HepG2 (cell line): Measurements from ENCODE around the gene NKX3-2. TPM values are rescaled to one million over a fixed set of nuclear protein-coding genes. Genes with fewer than 3 reads are reported as not detected.

Experiments
- ATAC-seq: fragments of 200-7000 bp; cut with Tn5 transposase; 3 replicates; pipeline ENCODE4 v1.9.1; 2020; ENCODE audit warnings: mild to moderate bottlenecking, moderate library complexity
- BruUV-seq: library from RNA; stranded (reverse); fragments of 400-500 nt; replicated peaks from 2 replicates; lab custom pipeline; 2021; lab: Mats Ljungman, UMichigan
- CTCF ChIA-PET: fragments of 300-600 bp; formaldehyde crosslinking; extraction: SDS; loops from one replicate; lab custom pipeline; 2021; ENCODE audit warnings: low total read pairs, inconsistent platforms, low intra/inter-chr PET ratio; lab: Yijun Ruan, JAX
- POLR2A ChIA-PET: fragments of 350-600 bp; sonication (Branson Sonifier 250); formaldehyde crosslinking; loops from one replicate; lab custom pipeline; 2020; ENCODE audit warnings: antibody characterized with exemption, inconsistent platforms; lab: Yijun Ruan, JAX
- DNase-seq: peaks from one replicate; pipeline ENCODE4 v3.0.0-alpha.2; 2015; ENCODE audit warnings: low spot score
- FAIRE-seq: peaks from 3 replicates; lab custom pipeline; 2011; peaks lifted over from hg19 to GRCh38; lab: Jason Lieb, UNC
- H2AFZ ChIP-seq: one replicate; pipeline ENCODE4 v1.6.1; 2011; ENCODE audit warnings: low read length, inconsistent platforms
- H3K27ac ChIP-seq: fragments of 300-600 bp; 3 replicates; pipeline ENCODE4 v1.8.0; 2011; ENCODE audit warnings: mixed run types, mild to moderate bottlenecking, mixed read lengths, low read length, inconsistent platforms; ENCODE audit not compliant: insufficient read depth; ENCODE audit errors: extremely low read length
- H3K27me3 ChIP-seq, 2 experiments: fragments of 200-600 bp in 1 of 2; 2 replicates in 1 of 2; 3 replicates in 1 of 2; pipeline versions ENCODE4 v1.6.0 to v1.8.0; 2011; ENCODE audit warnings: low read length in 2 of 2, mild to moderate bottlenecking in 2 of 2, moderate library complexity in 2 of 2, inconsistent platforms in 1 of 2; ENCODE audit not compliant: insufficient read depth in 2 of 2, control insufficient read depth in 1 of 2
- H3K36me3 ChIP-seq, 2 experiments: fragments of 200-600 bp in 1 of 2; replicated peaks in 1 of 2; 2 replicates in 1 of 2; 3 replicates in 1 of 2; pipeline versions ENCODE4 v1.5.1 to v1.8.0; 2011; ENCODE audit warnings: low read length in 2 of 2, inconsistent platforms in 1 of 2; ENCODE audit not compliant: insufficient read depth in 2 of 2, control insufficient read depth in 1 of 2
- H3K4me1 ChIP-seq: 2 replicates; pipeline ENCODE4 v1.5.1; 2012; ENCODE audit warnings: low read length, inconsistent platforms; ENCODE audit not compliant: insufficient read depth
- H3K4me2 ChIP-seq: 2 replicates; pipeline ENCODE4 v1.6.0; 2011; ENCODE audit warnings: low read depth, low read length, inconsistent platforms
- H3K4me3 ChIP-seq, 3 experiments: fragments of 200-600 bp in 1 of 3; sonication (generic), shearing (Covaris generic) in 1 of 3; replicated peaks in 1 of 3; 2 replicates each; pipeline ENCODE4 v1.5.1; 2011 to 2016; ENCODE audit warnings: low read length in 3 of 3, inconsistent platforms in 2 of 3, low read depth in 2 of 3, mild to moderate bottlenecking in 2 of 3, control low read depth in 1 of 3, mixed read lengths in 1 of 3; ENCODE audit not compliant: insufficient read depth in 1 of 3
- H3K79me2 ChIP-seq: one replicate; pipeline ENCODE4 v1.6.1; 2011; ENCODE audit warnings: low read length, inconsistent platforms; ENCODE audit not compliant: insufficient read depth
- H3K9ac ChIP-seq: 2 replicates; pipeline ENCODE4 v1.6.0; 2011; ENCODE audit warnings: mild to moderate bottlenecking, low read depth, low read length, inconsistent platforms; ENCODE audit not compliant: insufficient read depth
- H3K9me3 ChIP-seq: 2 replicates; pipeline ENCODE4 v1.5.1; 2012; ENCODE audit warnings: mild to moderate bottlenecking, low read length
- H4K20me1 ChIP-seq: 2 replicates; pipeline ENCODE4 v1.6.0; 2011; ENCODE audit warnings: inconsistent platforms, mild to moderate bottlenecking, low read length, moderate library complexity; ENCODE audit not compliant: insufficient read depth
- ATF1 ChIP-seq: IDR thresholded peaks from 2 replicates; pipeline ENCODE4 v1.6.1; 2016; ENCODE audit warnings: mild to moderate bottlenecking, control low read depth
- ATF7 ChIP-seq, 2 experiments: fragments of 450-650 bp in 1 of 2; sonication (generic) in 1 of 2; formaldehyde crosslinking in 1 of 2; IDR thresholded peaks; 2 replicates each; pipeline versions ENCODE4 v1.4.0 to v1.6.1; 2016 to 2020; ENCODE audit warnings: antibody characterized with exemption in 1 of 2, mild to moderate bottlenecking in 1 of 2, missing genetic modification reagents in 1 of 2
- HDAC1 ChIP-seq: sonication (generic); formaldehyde crosslinking; IDR thresholded peaks from 2 replicates; pipeline ENCODE4 v1.5.1; 2020; ENCODE audit warnings: mild to moderate bottlenecking, missing genetic modification reagents
- NBN ChIP-seq: fragments of 450-650 bp; conservative IDR thresholded peaks from 2 replicates; pipeline ENCODE4 v1.6.1; 2017
- POGZ ChIP-seq: sonication (generic); formaldehyde crosslinking; IDR thresholded peaks from 2 replicates; pipeline ENCODE4 v1.4.0; 2020; ENCODE audit warnings: mild to moderate bottlenecking, missing genetic modification reagents
- ZFP36L1 ChIP-seq: sonication (generic); formaldehyde crosslinking; IDR thresholded peaks from 2 replicates; pipeline ENCODE4 v1.8.0; 2022; ENCODE audit warnings: mild to moderate bottlenecking, missing genetic modification reagents, moderate library complexity
- ZNF20 ChIP-seq: sonication (generic); formaldehyde crosslinking; IDR thresholded peaks from 2 replicates; pipeline ENCODE4 v1.4.0; 2020; ENCODE audit warnings: mild to moderate bottlenecking, moderate library complexity, missing genetic modification reagents
- ZNF230 ChIP-seq: sonication (generic); formaldehyde crosslinking; IDR thresholded peaks from 2 replicates; pipeline ENCODE4 v1.4.0; 2020; ENCODE audit warnings: mild to moderate bottlenecking, missing genetic modification reagents
- ZNF44 ChIP-seq: sonication (generic); formaldehyde crosslinking; IDR thresholded peaks from 2 replicates; pipeline ENCODE4 v1.5.1; 2020; ENCODE audit warnings: mild to moderate bottlenecking, missing genetic modification reagents
- ZNF451 ChIP-seq: sonication (generic); formaldehyde crosslinking; IDR thresholded peaks from 2 replicates; pipeline ENCODE4 v1.5.0; 2020; ENCODE audit warnings: mild to moderate bottlenecking, missing genetic modification reagents
- WGBS: methylation state at CpG from one replicate; pipeline ENCODE4 v1.1.6; 2017; ENCODE audit warnings: low lambda C conversion rate; 5-methylcytosine and 5-hydroxymethylcytosine counted together
- in situ Hi-C: cut with HindIII; loops from 2 replicates; pipeline ENCODE4 v1.10.0; 2017; ENCODE audit warnings: low pct_unique_long_range_greater_than_20kb; ENCODE audit not compliant: extremely low pct_ligation_motif_present
- intact Hi-C: fragments of 100-400 bp; cut with micrococcal nuclease; formaldehyde crosslinking; loops from one replicate; pipeline ENCODE4 v1.10.0; 2022; ENCODE audit not compliant: unreplicated experiment
- polyA plus RNA-seq, 8 experiments: library from polyadenylated mRNA; depleted of rRNA in 3 of 8; stranded (reverse) in 7 of 8; unstranded in 1 of 8; fragments of >200 nt; fragmentation: Illumina TruSeq in 4 of 8; extraction: Trizol in 4 of 8; gene quantifications; 2 replicates each; pipeline versions ENCODE4 v1.2.1 to v1.2.3, GENCODE V29; 2011 to 2016; ENCODE audit warnings: low read depth in 4 of 8, missing spikeins in 1 of 8, mixed read lengths in 1 of 8; ENCODE audit not compliant: insufficient read depth in 1 of 8
- total RNA-seq, 5 experiments: library from RNA; depleted of rRNA; stranded (reverse); fragments of >200 nt; fragmentation: Illumina TruSeq; extraction: Trizol; gene quantifications; 2 replicates each; pipeline ENCODE4 v1.2.3, GENCODE V29; 2016; ENCODE audit warnings: low read depth in 1 of 5
- TF ChIP-seq, protein P1 (sequence below): sonication (generic); formaldehyde crosslinking; IDR thresholded peaks from 2 replicates; pipeline ENCODE4 v1.5.1; 2020; ENCODE audit warnings: missing genetic modification reagents, mild to moderate bottlenecking, borderline replicate concordance
- TF ChIP-seq, protein P2 (sequence below): IDR thresholded peaks from 2 replicates; pipeline ENCODE4 v1.6.1; 2016; ENCODE audit warnings: missing compliant biosample characterization, missing genetic modification reagents, borderline replicate concordance
- TF ChIP-seq, protein P3 (sequence below): IDR thresholded peaks from 2 replicates; pipeline ENCODE4 v1.6.1; 2016; ENCODE audit warnings: low read depth
- TF ChIP-seq, protein P4 (sequence below): sonication (generic); formaldehyde crosslinking; IDR thresholded peaks from 2 replicates; pipeline ENCODE4 v1.4.0; 2020; ENCODE audit warnings: missing genetic modification reagents
- TF ChIP-seq, protein P5 (sequence below): sonication (generic); formaldehyde crosslinking; IDR thresholded peaks from 2 replicates; pipeline ENCODE4 v1.8.0; 2023; ENCODE audit warnings: mild to moderate bottlenecking, missing genetic modification reagents

The NKX3-2 gene
- total and polyA plus RNA-seq, 2 of the 13 experiments (the other 11 are each of a cell fraction or from before 2014, with no cell fraction given), result 0.07 to 0.13 TPM

DNA sequence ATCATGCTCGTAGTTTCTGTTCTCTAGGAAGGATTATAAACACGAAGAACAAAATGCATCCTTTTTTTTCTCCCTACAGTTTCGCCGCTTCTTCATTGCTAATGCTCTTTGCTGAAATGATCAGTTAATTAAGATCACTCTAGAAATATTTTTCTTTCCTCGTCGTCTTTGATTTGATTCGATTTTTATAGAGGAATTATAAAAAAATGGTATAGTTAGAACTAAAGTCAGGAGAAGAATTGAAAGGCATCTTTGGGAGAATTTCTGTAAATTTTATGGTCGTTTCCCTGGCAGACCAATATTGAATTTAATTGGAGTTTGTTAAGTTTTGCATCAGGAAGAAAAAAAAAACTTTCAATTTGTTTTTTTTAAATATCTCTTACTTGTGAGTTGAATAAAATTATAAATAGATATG, 1.1 kb upstream of the NKX3-2 start (continued):
- no peak for TF ChIP-seq ZNF44 (CRISPR knock-in tag)
- TF ChIP-seq, protein P1, sequence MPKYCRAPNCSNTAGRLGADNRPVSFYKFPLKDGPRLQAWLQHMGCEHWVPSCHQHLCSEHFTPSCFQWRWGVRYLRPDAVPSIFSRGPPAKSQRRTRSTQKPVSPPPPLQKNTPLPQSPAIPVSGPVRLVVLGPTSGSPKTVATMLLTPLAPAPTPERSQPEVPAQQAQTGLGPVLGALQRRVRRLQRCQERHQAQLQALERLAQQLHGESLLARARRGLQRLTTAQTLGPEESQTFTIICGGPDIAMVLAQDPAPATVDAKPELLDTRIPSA, result no peak

DNA sequence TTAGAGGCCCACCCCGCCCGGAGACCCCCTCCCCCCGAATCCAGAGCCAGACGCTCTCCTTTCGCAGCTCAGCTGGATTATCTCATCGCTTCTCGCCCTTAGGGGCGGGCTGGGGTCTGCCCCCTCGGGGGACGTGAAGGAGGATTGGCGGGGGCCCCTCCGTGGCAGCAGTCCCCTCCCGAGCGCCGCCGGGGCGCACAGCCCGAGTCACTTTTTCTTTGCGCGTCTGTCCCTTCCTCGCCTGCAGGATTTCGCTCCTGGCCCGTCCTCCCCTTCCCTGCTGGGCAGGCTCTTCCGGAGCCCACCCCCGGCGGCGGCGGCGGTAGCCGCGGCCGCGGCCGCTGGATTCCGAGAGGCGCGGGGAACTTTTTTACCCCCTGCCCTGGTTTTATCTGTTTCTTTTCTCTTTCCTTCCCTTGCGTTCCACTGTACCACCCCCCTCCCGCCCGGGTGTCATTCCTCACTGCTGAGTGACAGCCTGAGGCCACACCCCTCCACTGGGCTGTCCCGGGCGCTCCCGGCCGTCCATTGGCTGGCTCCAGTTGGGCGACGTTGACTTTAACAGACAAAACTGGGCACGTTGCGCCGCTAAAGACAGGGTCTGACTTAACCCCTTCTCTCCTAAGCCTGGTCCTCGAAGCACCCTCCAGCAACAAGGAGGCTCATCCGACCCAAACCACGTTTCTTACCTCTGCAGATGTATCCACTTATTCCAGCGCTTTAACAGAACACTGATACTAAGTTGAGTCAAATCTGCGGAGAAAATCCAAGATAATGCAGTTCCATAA, 492 bp upstream of the NKX3-2 start:
- in situ Hi-C loops (loop anchor here (5.0 kb wide), 2 partner anchors 692 to 817 kb away; no protein-coding TSS in a partner anchor), intact Hi-C loops (loop anchor here (5.0 to 10.0 kb wide), 3 partner anchors 62 to 467 kb away; partner anchors contain the start of gene RAB28)
- Histone ChIP-seq H4K20me1 (no peaks in the 10 kb centered on the region), H3K4me3 (peak overlapping the region; percentile 64 to 71 (median 65)), H3K9ac (peak overlapping the region; percentile 24; the same call in 1 of the 2 replicates), H3K4me2 (peak overlapping the region; percentile 76), H3K9me3 (no peaks in the 10 kb centered on the region), H3K27ac (no peak overlapping the region), H2AFZ (peak overlapping the region; percentile 44), H3K79me2 (no peaks in the 10 kb centered on the region), H3K27me3 (peaks cover 2 to 32% of the 10 kb centered on the region in 2 experiments; a peak in 4 of 5 replicates), H3K36me3 (no peaks in the 10 kb centered on the region), H3K4me1 (peaks cover 31% of the 10 kb centered on the region)
- BruUV-seq, result no TSS peak
- peak; percentile 89 for ATAC-seq
- 12% methylated on average over 51 of the region's 54 CpGs for WGBS
- FAIRE-seq, result peak; percentile 75
- CTCF ChIA-PET, result no interaction called here
- peak; percentile 66 for DNase-seq
- POLR2A ChIA-PET, result no interaction called here
- TF ChIP-seq ZNF230, result 0 out of 2 replicates have a peak, but pooled peaks have one; percentile 63
- no peak; the same call in none of the 2 replicates for TF ChIP-seq ATF1 (CRISPR knock-in tag)
- TF ChIP-seq HDAC1, result peak; percentile 30; the same call in 1 of the 2 replicates
- TF ChIP-seq POGZ (CRISPR knock-in tag), result peak; percentile 70
- TF ChIP-seq, protein P2, sequence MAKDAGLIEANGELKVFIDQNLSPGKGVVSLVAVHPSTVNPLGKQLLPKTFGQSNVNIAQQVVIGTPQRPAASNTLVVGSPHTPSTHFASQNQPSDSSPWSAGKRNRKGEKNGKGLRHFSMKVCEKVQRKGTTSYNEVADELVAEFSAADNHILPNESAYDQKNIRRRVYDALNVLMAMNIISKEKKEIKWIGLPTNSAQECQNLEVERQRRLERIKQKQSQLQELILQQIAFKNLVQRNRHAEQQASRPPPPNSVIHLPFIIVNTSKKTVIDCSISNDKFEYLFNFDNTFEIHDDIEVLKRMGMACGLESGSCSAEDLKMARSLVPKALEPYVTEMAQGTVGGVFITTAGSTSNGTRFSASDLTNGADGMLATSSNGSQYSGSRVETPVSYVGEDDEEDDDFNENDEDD (CRISPR knock-in tag), result peak; percentile 85; the same call in 1 of the 2 replicates
- no peak for TF ChIP-seq ZFP36L1
- TF ChIP-seq ZNF20 (CRISPR knock-in tag), result no peak
- TF ChIP-seq ZNF451 (CRISPR knock-in tag), result no peak
- TF ChIP-seq, protein P3, sequence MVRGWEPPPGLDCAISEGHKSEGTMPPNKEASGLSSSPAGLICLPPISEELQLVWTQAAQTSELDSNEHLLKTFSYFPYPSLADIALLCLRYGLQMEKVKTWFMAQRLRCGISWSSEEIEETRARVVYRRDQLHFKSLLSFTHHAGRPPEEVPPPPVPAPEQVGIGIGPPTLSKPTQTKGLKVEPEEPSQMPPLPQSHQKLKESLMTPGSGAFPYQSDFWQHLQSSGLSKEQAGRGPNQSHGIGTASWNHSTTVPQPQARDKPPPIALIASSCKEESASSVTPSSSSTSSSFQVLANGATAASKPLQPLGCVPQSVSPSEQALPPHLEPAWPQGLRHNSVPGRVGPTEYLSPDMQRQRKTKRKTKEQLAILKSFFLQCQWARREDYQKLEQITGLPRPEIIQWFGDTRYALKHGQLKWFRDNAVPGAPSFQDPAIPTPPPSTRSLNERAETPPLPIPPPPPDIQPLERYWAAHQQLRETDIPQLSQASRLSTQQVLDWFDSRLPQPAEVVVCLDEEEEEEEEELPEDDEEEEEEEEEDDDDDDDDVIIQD, result no peak
- TF ChIP-seq, protein P4, sequence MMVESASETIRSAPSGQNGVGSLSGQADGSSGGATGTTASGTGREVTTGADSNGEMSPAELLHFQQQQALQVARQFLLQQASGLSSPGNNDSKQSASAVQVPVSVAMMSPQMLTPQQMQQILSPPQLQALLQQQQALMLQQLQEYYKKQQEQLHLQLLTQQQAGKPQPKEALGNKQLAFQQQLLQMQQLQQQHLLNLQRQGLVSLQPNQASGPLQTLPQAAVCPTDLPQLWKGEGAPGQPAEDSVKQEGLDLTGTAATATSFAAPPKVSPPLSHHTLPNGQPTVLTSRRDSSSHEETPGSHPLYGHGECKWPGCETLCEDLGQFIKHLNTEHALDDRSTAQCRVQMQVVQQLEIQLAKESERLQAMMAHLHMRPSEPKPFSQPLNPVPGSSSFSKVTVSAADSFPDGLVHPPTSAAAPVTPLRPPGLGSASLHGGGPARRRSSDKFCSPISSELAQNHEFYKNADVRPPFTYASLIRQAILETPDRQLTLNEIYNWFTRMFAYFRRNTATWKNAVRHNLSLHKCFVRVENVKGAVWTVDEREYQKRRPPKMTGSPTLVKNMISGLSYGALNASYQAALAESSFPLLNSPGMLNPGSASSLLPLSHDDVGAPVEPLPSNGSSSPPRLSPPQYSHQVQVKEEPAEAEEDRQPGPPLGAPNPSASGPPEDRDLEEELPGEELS (CRISPR knock-in tag), result peak; percentile 28; the same call in 1 of the 2 replicates
- TF ChIP-seq, protein P5, sequence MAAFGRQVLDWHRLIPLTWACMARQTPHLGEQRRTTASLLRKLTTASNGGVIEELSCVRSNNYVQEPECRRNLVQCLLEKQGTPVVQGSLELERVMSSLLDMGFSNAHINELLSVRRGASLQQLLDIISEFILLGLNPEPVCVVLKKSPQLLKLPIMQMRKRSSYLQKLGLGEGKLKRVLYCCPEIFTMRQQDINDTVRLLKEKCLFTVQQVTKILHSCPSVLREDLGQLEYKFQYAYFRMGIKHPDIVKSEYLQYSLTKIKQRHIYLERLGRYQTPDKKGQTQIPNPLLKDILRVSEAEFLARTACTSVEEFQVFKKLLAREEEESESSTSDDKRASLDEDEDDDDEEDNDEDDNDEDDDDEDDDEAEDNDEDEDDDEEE, result no peak
- TF ChIP-seq NBN, result no peak
- TF ChIP-seq ATF7 (IDR thresholded peaks at IDR 0.05), result no peak
- 0 out of 2 replicates have a peak, but pooled peaks have one; percentile 21 for TF ChIP-seq ATF7 (CRISPR knock-in tag; IDR thresholded peaks at IDR 0.05)
